K562 (cell line): Measurements from ENCODE around the gene EBF4. TPM values are rescaled to one million over a fixed set of nuclear protein-coding genes. Genes with fewer than 3 reads are reported as not detected.
A peak's percentile ranks its signal among the peaks of the same experiment; 100 is the strongest.

Source experiments
- CEBPZ ChIP-seq: fragments of 150-350 bp; IDR thresholded peaks from 2 replicates; pipeline ENCODE4 v1.6.1; 2014; ENCODE audit warnings: low read depth, mild to moderate bottlenecking, low read length, borderline replicate concordance
- HINFP ChIP-seq: fragments of 450-650 bp; conservative IDR thresholded peaks from 2 replicates; pipeline ENCODE4 v1.6.1; 2016; ENCODE audit warnings: missing genetic modification characterization, low read depth, mild to moderate bottlenecking, control low read depth, missing compliant biosample characterization
- ID3 ChIP-seq, 2 experiments: fragments of 250-450 bp in 1 of 2; fragments of 450-650 bp in 1 of 2; sonication (Bioruptor Pico) in 1 of 2; IDR thresholded peaks; 2 replicates each; pipeline versions ENCODE4 v1.6.1 to v1.8.0; 2016 to 2021; ENCODE audit warnings: mild to moderate bottlenecking in 2 of 2, moderate library complexity in 2 of 2, missing compliant biosample characterization in 1 of 2, missing genetic modification characterization in 1 of 2
- MYC ChIP-seq, 2 experiments: fragments of 250-450 bp in 1 of 2; sonication (Bioruptor Pico) in 1 of 2; IDR thresholded peaks; 2 replicates each; pipeline versions ENCODE4 v1.5.1 to v1.6.1; 2012 to 2021; ENCODE audit warnings: low read depth in 2 of 2, borderline replicate concordance in 1 of 2, improper control_type of control experiment in 1 of 2, low read length in 1 of 2, mild to moderate bottlenecking in 1 of 2, moderate library complexity in 1 of 2
- NR2C2 ChIP-seq, 2 experiments: fragments of 200-800 bp in 1 of 2; sonication (Bioruptor generic) in 1 of 2; sonication (generic) in 1 of 2; formaldehyde crosslinking in 1 of 2; IDR thresholded peaks; 2 replicates each; pipeline versions ENCODE4 v1.6.1 to v1.8.0; 2016 to 2022; ENCODE audit warnings: mild to moderate bottlenecking in 1 of 2, missing compliant biosample characterization in 1 of 2, missing genetic modification characterization in 1 of 2, missing genetic modification reagents in 1 of 2
- PHF8 ChIP-seq: fragments of 200-600 bp; sonication (generic); IDR thresholded peaks from 2 replicates; pipeline ENCODE4 v1.6.1; 2012; ENCODE audit warnings: mixed run types, mild to moderate bottlenecking, inconsistent platforms, low read length, moderate library complexity, borderline replicate concordance
- SP1 ChIP-seq: sonication (generic); formaldehyde crosslinking; IDR thresholded peaks from 2 replicates; pipeline ENCODE4 v1.8.1; 2022; ENCODE audit warnings: mild to moderate bottlenecking, missing genetic modification reagents
- ZNF143 ChIP-seq: sonication (generic); formaldehyde crosslinking; IDR thresholded peaks from 2 replicates; pipeline ENCODE4 v1.9.0; 2022; ENCODE audit warnings: mild to moderate bottlenecking, missing genetic modification reagents
- ZNF282 ChIP-seq: sonication (generic); formaldehyde crosslinking; IDR thresholded peaks from 2 replicates; pipeline ENCODE4 v1.8.1; 2023; ENCODE audit warnings: missing genetic modification reagents
- ZNF431 ChIP-seq: sonication (generic); formaldehyde crosslinking; IDR thresholded peaks from 2 replicates; pipeline ENCODE4 v1.8.0; 2022; ENCODE audit warnings: mild to moderate bottlenecking, missing genetic modification reagents
- polyA plus RNA-seq, 8 experiments: library from polyadenylated mRNA; depleted of rRNA in 4 of 8; stranded (reverse) in 5 of 8; unstranded in 3 of 8; fragments of >200 nt; fragmentation: Nextera tagmentation in 2 of 8; fragmentation: Illumina TruSeq in 1 of 8; extraction: Ambion mirVana in 2 of 8; extraction: Trizol in 1 of 8; gene quantifications; 2 replicates each; pipeline versions ENCODE4 v1.2.1 to v1.2.3, GENCODE V29; 2011 to 2014; ENCODE audit warnings: inconsistent platforms in 1 of 8, missing spikeins in 1 of 8
- total RNA-seq, 7 experiments: library from RNA; depleted of rRNA in 6 of 7; stranded (reverse); fragments of >200 nt in 6 of 7; fragmentation: Illumina TruSeq in 2 of 7; extraction: Trizol in 2 of 7; gene quantifications; 2 replicates each; pipeline versions ENCODE4 v1.2.1 to v1.2.3, GENCODE V29; 2011 to 2021; ENCODE audit warnings: low replicate concordance in 1 of 7
- TF ChIP-seq, protein P1 (sequence below): sonication (generic); formaldehyde crosslinking; IDR thresholded peaks from 2 replicates; pipeline ENCODE4 v1.8.0; 2022; ENCODE audit warnings: mild to moderate bottlenecking, missing genetic modification reagents
- TF ChIP-seq, protein P2 (sequence below), 3 experiments: fragments of 200-800 bp in 1 of 3; fragments of 250-450 bp in 1 of 3; fragments of 450-650 bp in 1 of 3; sonication (Bioruptor Pico) in 1 of 3; sonication (Bioruptor generic) in 1 of 3; formaldehyde crosslinking in 1 of 3; IDR thresholded peaks; 2 replicates each; pipeline versions ENCODE4 v1.6.1 to v1.8.0; 2016 to 2022; ENCODE audit warnings: mild to moderate bottlenecking in 2 of 3, missing genetic modification characterization in 2 of 3, missing compliant biosample characterization in 1 of 3, moderate library complexity in 1 of 3

Gene EBF4
- total and polyA plus RNA-seq, 9 of the 15 experiments (the other 6 are each of a cell fraction or from before 2014, with no cell fraction given) = 0.09 TPM; not detected in 8

DNA sequence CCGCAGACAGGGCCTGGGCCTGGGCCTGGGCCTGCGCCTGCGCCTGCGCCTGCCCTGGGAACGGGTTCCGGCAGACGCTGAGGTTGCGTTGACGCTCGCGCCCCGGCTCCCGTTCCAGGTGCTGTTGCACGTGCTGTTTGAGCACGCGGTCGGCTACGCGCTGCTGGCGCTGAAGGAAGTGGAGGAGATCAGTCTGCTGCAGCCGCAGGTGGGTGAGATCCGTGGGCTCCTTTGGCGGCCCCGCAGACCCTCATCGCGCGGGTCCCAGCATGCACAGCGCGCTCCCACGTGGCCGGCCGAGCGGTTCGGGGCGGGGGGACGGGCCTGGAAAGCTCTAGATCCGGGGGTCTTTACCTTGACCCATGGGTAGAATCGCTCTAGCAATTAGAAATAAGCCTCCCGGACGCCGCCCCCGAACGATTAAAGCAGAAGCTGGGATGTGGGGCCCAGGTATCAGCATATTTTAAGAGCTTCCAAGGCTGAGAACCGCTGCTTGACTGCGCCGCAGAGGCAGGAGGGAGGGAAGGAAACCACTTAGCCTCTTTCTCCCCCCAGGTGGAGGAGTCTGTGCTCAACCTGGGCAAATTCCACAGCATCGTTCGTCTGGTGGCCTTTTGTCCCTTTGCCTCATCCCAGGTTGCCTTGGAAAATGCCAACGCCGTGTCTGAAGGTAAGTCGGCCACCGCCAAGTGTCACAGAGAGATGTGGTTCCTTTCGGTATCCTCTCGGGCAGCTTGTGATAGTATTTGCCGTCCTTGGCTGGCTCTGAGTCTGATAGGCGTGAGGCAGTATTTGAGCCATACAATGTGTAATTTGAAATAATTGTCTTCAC, 39.6 kb upstream of the EBF4 start (continued):
- TF ChIP-seq, protein P1, sequence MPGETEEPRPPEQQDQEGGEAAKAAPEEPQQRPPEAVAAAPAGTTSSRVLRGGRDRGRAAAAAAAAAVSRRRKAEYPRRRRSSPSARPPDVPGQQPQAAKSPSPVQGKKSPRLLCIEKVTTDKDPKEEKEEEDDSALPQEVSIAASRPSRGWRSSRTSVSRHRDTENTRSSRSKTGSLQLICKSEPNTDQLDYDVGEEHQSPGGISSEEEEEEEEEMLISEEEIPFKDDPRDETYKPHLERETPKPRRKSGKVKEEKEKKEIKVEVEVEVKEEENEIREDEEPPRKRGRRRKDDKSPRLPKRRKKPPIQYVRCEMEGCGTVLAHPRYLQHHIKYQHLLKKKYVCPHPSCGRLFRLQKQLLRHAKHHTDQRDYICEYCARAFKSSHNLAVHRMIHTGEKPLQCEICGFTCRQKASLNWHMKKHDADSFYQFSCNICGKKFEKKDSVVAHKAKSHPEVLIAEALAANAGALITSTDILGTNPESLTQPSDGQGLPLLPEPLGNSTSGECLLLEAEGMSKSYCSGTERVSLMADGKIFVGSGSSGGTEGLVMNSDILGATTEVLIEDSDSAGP (CRISPR knock-in tag) = no peak
- no peak for TF ChIP-seq ID3 (CRISPR knock-in tag; IDR thresholded peaks at IDR 0.05)
- no peak; the same call in 1 of the 2 replicates for TF ChIP-seq ID3 (tag; IDR thresholded peaks at IDR 0.05)
- peak; percentile 75 for TF ChIP-seq NR2C2 (CRISPR knock-in tag; IDR thresholded peaks at IDR 0.05)
- TF ChIP-seq NR2C2 (tag; IDR thresholded peaks at IDR 0.05) = no peak
- TF ChIP-seq MYC (IDR thresholded peaks at IDR 0.05; ENCODE audit: low read depth, low read length) = peak; percentile 87
- peak; percentile 95; the same call in 1 of the 2 replicates for TF ChIP-seq MYC (CRISPR knock-in tag; IDR thresholded peaks at IDR 0.05; ENCODE audit: borderline replicate concordance, low read depth)
- peak; percentile 24; the same call in 1 of the 2 replicates for TF ChIP-seq PHF8
- TF ChIP-seq, protein P2, sequence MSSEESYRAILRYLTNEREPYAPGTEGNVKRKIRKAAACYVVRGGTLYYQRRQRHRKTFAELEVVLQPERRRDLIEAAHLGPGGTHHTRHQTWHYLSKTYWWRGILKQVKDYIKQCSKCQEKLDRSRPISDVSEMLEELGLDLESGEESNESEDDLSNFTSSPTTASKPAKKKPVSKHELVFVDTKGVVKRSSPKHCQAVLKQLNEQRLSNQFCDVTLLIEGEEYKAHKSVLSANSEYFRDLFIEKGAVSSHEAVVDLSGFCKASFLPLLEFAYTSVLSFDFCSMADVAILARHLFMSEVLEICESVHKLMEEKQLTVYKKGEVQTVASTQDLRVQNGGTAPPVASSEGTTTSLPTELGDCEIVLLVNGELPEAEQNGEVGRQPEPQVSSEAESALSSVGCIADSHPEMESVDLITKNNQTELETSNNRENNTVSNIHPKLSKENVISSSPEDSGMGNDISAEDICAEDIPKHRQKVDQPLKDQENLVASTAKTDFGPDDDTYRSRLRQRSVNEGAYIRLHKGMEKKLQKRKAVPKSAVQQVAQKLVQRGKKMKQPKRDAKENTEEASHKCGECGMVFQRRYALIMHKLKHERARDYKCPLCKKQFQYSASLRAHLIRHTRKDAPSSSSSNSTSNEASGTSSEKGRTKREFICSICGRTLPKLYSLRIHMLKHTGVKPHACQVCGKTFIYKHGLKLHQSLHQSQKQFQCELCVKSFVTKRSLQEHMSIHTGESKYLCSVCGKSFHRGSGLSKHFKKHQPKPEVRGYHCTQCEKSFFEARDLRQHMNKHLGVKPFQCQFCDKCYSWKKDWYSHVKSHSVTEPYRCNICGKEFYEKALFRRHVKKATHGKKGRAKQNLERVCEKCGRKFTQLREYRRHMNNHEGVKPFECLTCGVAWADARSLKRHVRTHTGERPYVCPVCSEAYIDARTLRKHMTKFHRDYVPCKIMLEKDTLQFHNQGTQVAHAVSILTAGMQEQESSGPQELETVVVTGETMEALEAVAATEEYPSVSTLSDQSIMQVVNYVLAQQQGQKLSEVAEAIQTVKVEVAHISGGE (CRISPR knock-in tag; IDR thresholded peaks at IDR 0.05) = no peak
- TF ChIP-seq ZNF431 (CRISPR knock-in tag) = 0 out of 2 replicates have a peak, but pooled peaks have one; percentile 1
- TF ChIP-seq SP1 = peak; percentile 40; the same call in 1 of the 2 replicates
- no peak for TF ChIP-seq CEBPZ
- TF ChIP-seq HINFP (tag) = no peak
- peak; percentile 43; the same call in 1 of the 2 replicates for TF ChIP-seq ZNF282 (CRISPR knock-in tag)
- peak; percentile 83 for TF ChIP-seq ZNF143
